Nephron progenitor cell (in vitro differentiated cells): Measurements from ENCODE around the gene FAM90A26.
"Not testable (repeated sequence)": the region's sequence is repeated elsewhere in the genome, so short reads cannot be mapped to it uniquely, and the experiment has no call there.

ENCODE experiments used
- DNase-seq: peaks from one replicate; pipeline ENCODE4 v3.0.0; 2021
- H3K27ac Mint-ChIP-seq: 2 replicates; pipeline ENCODE4 v1.8.0; 2021; ENCODE audit warnings: mild to moderate bottlenecking, moderate library complexity, mixed read lengths
- H3K27me3 Mint-ChIP-seq: 2 replicates; pipeline ENCODE4 v1.8.0; 2021; ENCODE audit warnings: mild to moderate bottlenecking, low read depth, mixed read lengths; ENCODE audit not compliant: poor library complexity
- H3K36me3 Mint-ChIP-seq: 2 replicates; pipeline ENCODE4 v1.8.0; 2021; ENCODE audit warnings: low read depth, mixed read lengths
- H3K4me1 Mint-ChIP-seq: 2 replicates; pipeline ENCODE4 v1.8.0; 2021; ENCODE audit warnings: mixed read lengths
- H3K4me3 Mint-ChIP-seq: 2 replicates; pipeline ENCODE4 v1.8.0; 2021; ENCODE audit warnings: mild to moderate bottlenecking, moderate library complexity, mixed read lengths
- H3K9me3 Mint-ChIP-seq: 2 replicates; pipeline ENCODE4 v1.8.0; 2021; ENCODE audit warnings: mild to moderate bottlenecking, moderate library complexity, mixed read lengths
- TF ChIP-seq, protein P1 (sequence below): fragments of 200-600 bp; sonication (generic); IDR thresholded peaks from 2 replicates; pipeline ENCODE4 v1.5.0; 2021; ENCODE audit warnings: antibody characterized with exemption

The FAM90A26 gene

DNA sequence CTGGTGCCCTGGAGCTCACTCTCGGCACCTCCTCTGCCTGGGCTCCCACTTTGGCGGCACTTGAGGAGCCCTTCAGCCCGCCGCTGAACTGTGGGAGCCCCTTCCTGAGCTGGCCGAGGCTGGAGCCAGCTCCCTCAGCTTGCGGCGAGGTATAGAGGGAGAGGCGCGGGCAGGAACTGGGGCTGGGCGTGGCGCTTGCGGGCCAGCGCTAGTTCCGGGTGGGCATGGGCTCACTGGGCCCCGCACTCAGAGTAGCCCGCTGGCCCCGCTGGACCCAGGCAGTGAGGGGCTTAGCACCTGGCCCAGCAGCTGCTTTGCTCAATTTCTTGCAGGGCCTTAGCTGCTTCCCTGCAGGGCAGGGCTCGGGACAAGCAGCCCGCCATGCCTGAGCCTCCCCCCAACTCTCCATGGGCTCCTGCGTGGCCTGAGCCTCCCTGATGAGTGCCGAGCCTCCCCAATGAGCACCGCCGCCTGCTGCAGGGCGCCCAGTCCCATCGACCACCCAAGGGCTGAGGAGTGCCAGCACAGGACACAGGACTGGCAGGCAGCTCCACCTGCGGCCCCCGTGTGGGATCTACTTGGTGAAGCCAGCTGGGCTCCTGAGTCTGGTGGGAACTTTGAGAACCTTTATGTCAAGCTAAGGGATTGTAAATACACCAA is 26.7 kb upstream of the FAM90A26 start:
- no peak for DNase-seq
- Mint-ChIP-seq H3K36me3 (peaks cover 14% of the 10 kb centered on the region), H3K9me3 (peaks cover 31% of the 10 kb centered on the region), H3K27ac (no peak overlapping the region), H3K27me3 (no peaks in the 10 kb centered on the region), H3K4me3 (no peak overlapping the region), H3K4me1 (no peaks in the 10 kb centered on the region)
- TF ChIP-seq, protein P1, sequence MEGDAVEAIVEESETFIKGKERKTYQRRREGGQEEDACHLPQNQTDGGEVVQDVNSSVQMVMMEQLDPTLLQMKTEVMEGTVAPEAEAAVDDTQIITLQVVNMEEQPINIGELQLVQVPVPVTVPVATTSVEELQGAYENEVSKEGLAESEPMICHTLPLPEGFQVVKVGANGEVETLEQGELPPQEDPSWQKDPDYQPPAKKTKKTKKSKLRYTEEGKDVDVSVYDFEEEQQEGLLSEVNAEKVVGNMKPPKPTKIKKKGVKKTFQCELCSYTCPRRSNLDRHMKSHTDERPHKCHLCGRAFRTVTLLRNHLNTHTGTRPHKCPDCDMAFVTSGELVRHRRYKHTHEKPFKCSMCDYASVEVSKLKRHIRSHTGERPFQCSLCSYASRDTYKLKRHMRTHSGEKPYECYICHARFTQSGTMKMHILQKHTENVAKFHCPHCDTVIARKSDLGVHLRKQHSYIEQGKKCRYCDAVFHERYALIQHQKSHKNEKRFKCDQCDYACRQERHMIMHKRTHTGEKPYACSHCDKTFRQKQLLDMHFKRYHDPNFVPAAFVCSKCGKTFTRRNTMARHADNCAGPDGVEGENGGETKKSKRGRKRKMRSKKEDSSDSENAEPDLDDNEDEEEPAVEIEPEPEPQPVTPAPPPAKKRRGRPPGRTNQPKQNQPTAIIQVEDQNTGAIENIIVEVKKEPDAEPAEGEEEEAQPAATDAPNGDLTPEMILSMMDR: no peak

DNA sequence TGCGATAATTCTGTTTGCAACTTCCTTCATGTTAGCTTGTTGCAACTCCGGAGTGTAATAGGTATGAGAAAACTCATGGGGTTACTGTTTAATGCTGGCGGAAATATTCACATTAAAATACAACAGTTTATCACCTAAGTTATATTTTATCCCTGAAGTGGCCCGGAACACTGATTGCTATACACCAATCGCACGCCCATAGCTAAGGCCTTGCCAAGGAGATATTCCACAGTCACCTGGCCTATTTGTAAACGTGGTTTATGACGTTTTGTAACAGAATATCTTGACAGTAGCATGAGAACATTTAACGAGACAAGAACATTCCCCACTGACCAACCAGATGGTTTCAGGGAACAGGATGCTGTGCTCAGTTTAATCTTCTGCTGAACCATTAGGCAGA is 23.2 kb upstream of the FAM90A26 start:
- no peak for DNase-seq
- no peak overlapping the region for H3K27ac Mint-ChIP-seq
- H3K4me1 Mint-ChIP-seq: peaks cover 6% of the 10 kb centered on the region
- no peaks in the 10 kb centered on the region for H3K27me3 Mint-ChIP-seq
- no peak overlapping the region for H3K4me3 Mint-ChIP-seq
- TF ChIP-seq, protein P1: no peak
- H3K9me3 Mint-ChIP-seq: peaks cover 32% of the 10 kb centered on the region
- H3K36me3 Mint-ChIP-seq: peaks cover 6% of the 10 kb centered on the region

DNA sequence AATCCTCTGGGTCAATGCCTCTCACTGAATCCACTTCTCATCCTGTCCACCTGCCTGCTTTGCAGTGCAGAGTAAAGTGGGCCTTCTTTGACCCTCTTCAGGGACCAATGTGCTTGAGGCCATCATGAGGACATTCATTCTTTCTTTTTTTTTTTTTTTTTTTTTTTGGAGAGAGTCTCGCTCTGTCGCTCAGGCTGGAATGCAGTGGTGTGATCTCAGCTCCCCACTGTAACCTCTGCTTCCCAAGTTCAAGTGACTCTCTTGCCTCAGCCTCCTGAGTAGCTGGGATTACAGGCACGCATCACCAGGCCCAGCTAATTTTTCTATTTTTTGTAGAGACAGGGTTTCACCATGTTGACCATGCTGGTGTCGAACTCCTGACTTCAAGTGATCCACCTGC is 22.8 kb upstream of the FAM90A26 start:
- peaks cover 32% of the 10 kb centered on the region for H3K9me3 Mint-ChIP-seq
- not testable (repeated sequence) for H3K4me1 Mint-ChIP-seq, H3K4me3 Mint-ChIP-seq, DNase-seq, H3K27me3 Mint-ChIP-seq, H3K27ac Mint-ChIP-seq, H3K36me3 Mint-ChIP-seq

DNA sequence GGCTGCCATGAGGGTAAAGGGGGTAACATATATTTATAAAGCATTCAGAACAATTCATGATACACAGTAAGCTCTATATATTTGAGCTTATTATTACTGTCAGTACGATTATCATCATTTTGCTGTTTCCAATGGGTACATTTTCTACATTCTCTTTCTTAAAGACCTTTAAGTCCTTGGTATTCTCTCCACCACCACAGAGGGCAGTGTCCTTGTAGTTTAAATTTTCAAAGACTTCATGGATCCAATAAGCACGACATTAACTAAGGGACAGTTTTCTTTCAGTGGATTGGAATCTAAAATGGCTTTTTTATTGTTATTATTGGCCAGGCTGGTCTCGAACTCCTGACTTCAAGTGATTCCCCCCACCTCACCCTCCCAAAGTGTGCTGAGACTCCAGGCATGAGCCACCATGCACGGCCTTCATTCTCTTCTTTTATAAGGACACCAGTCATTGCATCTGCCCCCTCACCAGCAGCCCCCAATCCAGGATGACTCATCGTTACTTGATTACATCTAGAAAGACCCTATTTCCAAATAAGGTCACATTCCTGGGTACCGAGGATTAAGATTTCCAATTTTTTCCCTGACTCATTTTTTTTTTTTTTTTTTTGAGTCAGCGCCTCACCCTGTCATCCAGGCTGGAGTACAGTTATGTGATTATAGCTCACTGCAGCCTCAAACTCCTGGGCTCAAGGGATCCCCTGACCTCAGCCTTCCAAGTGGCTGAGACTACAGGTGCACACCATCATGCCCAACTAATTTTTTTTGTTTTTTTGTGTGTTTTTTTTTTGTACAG is 21.4 kb upstream of the FAM90A26 start:
- not testable (repeated sequence) for H3K4me1 Mint-ChIP-seq, H3K27ac Mint-ChIP-seq, H3K4me3 Mint-ChIP-seq, H3K27me3 Mint-ChIP-seq, DNase-seq, H3K36me3 Mint-ChIP-seq
- H3K9me3 Mint-ChIP-seq: peaks cover 33% of the 10 kb centered on the region

DNA sequence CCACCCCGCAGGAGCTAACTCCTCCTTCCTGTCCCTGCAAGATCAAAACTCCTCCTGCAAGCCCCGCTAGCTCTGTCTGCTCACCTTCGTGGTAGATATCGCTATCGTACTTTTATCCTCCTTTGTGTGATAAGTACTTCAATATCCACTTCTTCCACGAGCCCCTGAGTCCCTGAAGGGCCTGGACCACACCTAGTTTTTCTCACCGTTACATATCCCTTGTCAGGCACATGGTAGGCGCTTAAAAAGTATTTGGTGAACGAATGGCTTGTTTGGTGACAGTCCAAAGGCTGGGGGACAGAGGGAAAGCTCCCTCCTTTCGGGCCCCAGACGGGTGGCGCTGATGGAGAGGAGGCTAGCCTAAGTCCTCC is 18.4 kb upstream of the FAM90A26 start:
- not testable (repeated sequence) for H3K27ac Mint-ChIP-seq, H3K36me3 Mint-ChIP-seq, H3K4me1 Mint-ChIP-seq, H3K27me3 Mint-ChIP-seq, DNase-seq
- peak overlapping the region; percentile 87 for H3K4me3 Mint-ChIP-seq
- peaks cover 39% of the 10 kb centered on the region for H3K9me3 Mint-ChIP-seq

DNA sequence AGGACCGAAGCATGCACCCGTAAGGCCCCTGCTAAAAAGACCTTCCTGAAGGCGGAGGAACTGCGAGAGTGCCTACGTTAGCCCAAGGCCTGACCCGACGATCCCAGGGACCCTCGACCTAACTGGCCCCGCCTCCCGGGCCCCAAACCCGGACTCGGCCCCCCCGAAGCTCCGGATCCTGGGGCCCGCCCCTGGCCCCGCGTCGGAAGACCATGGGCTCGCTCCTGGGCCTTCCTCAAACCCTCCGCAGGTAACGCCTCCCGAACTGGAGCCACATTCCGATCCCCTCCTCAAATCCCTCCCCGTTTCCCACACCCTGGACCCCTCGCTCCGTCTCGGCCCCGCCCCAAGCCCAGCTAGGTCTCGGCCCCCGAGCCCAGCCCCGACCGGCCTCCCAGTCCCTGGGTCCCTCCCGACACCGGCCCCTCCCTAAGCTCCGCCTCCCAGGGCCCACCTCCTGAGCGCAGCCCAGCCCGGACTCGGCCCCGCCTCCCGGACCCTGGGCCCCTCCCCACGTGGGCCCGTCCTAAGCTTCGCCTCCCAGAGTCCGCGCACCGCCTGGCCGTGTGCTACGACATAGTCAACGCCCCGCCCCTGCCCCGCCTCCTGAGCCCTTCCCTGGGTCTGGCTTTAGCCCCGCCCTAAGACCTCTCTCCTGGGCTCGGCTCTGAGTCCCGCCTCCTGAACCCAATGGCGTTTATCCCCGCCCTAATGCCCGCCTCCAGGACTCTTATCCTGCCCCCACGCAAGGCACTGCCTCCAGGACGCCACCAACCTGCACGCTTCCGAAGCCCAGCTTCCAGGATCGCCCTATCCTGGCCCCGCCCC is 17.8 kb upstream of the FAM90A26 start:
- not testable (repeated sequence) for H3K27me3 Mint-ChIP-seq

DNA sequence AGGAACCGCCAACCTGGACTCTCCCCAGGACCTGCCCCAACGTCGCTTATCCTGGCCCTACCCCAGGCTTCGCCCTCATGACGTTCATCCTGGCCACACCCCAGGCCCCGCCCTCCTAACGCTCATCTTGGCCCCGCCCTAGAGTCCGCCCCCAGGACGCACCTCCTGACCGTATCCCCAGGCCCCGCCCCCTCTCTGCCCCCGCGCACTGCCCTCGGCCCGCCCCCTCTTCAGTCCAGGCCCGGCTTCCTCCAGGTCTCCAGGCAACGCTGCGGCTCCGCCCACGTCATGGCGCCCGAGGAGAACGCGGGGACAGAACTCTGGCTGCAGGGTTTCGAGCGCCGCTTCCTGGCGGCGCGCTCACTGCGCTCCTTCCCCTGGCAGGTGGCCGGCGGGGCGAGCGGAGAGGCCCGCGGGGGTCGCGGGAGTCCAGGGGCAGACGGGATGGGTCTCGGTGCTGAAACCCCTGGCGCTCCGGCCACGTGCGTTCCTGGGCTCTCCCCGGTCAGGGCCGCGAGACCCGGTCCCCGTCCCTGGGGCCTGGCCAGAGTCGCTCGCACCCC is 17.1 kb upstream of the FAM90A26 start:
- H3K4me3 Mint-ChIP-seq: peak overlapping the region; percentile 82
- peak overlapping the region; percentile 96 for H3K27ac Mint-ChIP-seq
- not testable (repeated sequence) for H3K36me3 Mint-ChIP-seq, H3K27me3 Mint-ChIP-seq, H3K4me1 Mint-ChIP-seq
- H3K9me3 Mint-ChIP-seq: peaks cover 35% of the 10 kb centered on the region
- peak; percentile 90 for DNase-seq

More for the DNA sequence above, 17.8 kb upstream of the FAM90A26 start:
- Mint-ChIP-seq H3K4me3 (peak overlapping the region; percentile 87), H3K27ac (peak overlapping the region; percentile 96), H3K9me3 (peaks cover 39% of the 10 kb centered on the region)
- DNase-seq: peak; percentile 93
- H3K36me3 Mint-ChIP-seq, H3K4me1 Mint-ChIP-seq: not testable (repeated sequence)

DNA sequence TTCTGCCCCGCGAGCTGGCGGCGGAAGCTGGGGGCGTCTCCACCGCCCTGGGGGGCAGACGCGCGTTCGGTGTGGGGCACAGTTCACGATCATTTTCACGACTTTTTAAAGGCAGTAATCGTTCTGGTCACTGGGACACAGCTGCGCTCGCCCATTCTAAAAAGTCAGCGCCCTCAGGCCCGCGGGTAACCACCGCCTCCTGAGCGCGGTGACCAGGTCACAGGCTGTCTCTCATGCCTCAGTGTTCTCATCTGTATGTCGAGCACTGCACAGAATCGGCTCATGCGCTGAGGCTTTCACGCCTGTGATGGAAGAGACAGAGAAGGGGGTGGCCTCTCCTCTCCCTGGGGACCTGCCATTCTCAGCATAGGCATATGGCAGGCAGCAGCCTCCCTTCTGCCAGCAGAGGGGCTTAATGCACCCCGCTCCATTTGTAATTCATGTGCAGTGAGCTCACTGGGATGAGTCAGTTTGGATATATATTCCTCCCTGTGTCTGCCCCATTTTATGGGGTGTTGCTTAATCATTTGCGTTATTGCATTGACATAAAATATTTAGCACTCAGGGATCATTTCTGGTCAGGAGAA is 16.5 kb upstream of the FAM90A26 start:
- H3K27me3 Mint-ChIP-seq, H3K4me1 Mint-ChIP-seq, DNase-seq, H3K27ac Mint-ChIP-seq, H3K36me3 Mint-ChIP-seq: not testable (repeated sequence)
- H3K4me3 Mint-ChIP-seq: peak overlapping the region; percentile 82
- H3K9me3 Mint-ChIP-seq: peaks cover 33% of the 10 kb centered on the region

DNA sequence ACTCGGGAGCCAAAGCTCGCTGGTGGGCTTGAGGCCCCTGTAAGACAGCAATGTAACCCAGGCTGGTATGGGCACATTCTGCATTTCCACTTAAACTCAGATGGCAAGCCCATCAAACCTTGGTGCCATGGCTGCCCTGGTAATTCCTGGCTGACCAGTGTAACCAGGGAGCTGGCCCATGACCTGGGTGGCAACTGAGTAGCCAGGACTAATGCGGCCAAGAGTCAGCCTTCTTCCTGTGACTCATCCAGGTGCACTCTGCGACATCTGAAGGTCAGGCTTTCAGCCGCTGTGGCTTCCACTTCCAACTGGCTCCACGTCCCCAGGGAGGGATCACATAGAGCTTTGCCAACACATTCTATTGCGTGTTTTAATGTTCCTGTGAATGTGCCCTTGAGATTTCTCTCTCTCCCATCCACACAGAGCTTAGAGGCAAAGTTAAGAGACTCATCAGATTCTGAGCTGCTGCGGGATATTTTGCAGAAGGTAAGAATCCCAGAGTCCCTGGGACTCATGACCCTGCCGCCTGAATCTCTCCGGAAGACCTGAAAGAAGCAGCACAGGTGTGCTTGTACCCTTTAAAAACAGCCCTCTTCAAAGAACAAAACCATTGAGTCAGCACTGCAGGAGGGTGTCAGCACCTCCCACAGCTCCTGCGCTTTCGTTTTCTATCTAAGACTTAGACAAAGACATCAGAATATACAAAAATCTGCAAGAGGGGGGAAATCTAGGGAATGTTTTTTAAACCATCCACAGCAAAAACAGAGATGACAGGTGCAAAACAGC is 14.9 kb upstream of the FAM90A26 start:
- not testable (repeated sequence) for H3K4me3 Mint-ChIP-seq, H3K36me3 Mint-ChIP-seq, H3K4me1 Mint-ChIP-seq, H3K27ac Mint-ChIP-seq, H3K27me3 Mint-ChIP-seq, DNase-seq
- peaks cover 21% of the 10 kb centered on the region for H3K9me3 Mint-ChIP-seq

DNA sequence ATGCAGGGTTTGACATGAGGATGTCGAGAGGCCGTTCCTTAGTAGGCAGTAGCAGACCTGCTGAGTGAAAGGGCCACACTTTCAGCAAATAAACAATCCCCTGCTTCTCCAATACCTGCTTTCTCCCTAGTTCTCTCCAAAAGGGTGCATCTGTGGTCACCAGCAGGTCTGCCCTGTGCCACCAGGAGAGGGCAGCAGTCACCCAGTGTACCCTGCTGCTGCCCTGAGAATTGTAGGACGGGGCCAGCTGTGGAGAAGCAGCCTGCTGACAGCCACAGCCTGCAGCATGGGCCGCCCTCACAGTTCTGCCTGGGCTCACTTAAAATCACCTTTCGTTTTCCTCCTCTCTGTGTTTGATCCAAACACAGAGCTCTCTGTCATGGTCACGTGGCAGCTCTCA is 11.8 kb upstream of the FAM90A26 start:
- H3K9me3 Mint-ChIP-seq: peaks cover 17% of the 10 kb centered on the region
- H3K4me1 Mint-ChIP-seq, DNase-seq, H3K36me3 Mint-ChIP-seq, H3K27me3 Mint-ChIP-seq, H3K27ac Mint-ChIP-seq, H3K4me3 Mint-ChIP-seq: not testable (repeated sequence)

DNA sequence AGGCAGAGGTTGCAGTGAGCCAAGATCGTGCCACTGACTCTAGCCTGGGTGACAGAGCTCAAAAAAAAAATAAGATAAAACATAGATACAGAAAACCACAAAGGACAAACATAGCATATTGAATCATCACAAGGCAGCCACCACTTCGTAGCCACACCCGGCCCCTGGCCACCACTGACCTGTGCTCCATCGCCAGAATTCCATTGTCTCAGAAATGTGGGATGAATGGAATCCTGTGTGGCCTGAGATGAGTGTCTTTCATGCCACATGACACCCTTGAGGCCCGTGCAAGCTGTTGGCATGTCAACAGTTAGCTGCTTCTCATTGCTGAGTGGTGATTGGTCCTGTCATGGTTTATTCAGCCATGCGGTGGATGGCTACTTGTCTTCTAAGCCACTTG is 10.2 kb upstream of the FAM90A26 start:
- DNase-seq, H3K27me3 Mint-ChIP-seq, H3K36me3 Mint-ChIP-seq, H3K27ac Mint-ChIP-seq, H3K4me3 Mint-ChIP-seq, H3K4me1 Mint-ChIP-seq, H3K9me3 Mint-ChIP-seq: not testable (repeated sequence)
